Lung (tissue), 12 donors: ENCODE measurements around the gene ANP32B. TPM values are rescaled to one million over a fixed set of nuclear protein-coding genes. Genes with fewer than 3 reads are reported as not detected.

Experiments
- ATAC-seq: fragments of 200-7000 bp; cut with Tn5 transposase; one replicate; pipeline ENCODE4 v1.9.1; 2020; ENCODE audit warnings: moderate number of reproducible peaks; ENCODE audit not compliant: insufficient read depth, low FRiP score
- DNase-seq, 3 donors: peaks; one replicate each; pipeline ENCODE4 v3.0.0-alpha.2; 2013 to 2017
- H3K27ac ChIP-seq, 2 donors: one replicate each; pipeline ENCODE4 v1.5.1; 2013; ENCODE audit warnings: mild to moderate bottlenecking in 2 of 2, moderate library complexity in 2 of 2, control low read depth in 1 of 2, inconsistent platforms in 1 of 2, low read depth in 1 of 2, low read length in 1 of 2
- H3K27me3 ChIP-seq, 3 donors: one replicate each; pipeline ENCODE4 v1.5.1; 2013; ENCODE audit warnings: low read length in 2 of 3; ENCODE audit not compliant: control insufficient read depth in 3 of 3, insufficient read depth in 3 of 3
- H3K36me3 ChIP-seq, 4 donors: one replicate each; pipeline ENCODE4 v1.5.1; 2013; ENCODE audit warnings: low read length in 4 of 4, mild to moderate bottlenecking in 1 of 4, moderate library complexity in 1 of 4; ENCODE audit not compliant: control insufficient read depth in 4 of 4, insufficient read depth in 4 of 4
- H3K4me1 ChIP-seq, 5 donors: one replicate each; pipeline ENCODE4 v1.5.1; 2013; ENCODE audit warnings: low read length in 5 of 5, mild to moderate bottlenecking in 2 of 5, moderate library complexity in 1 of 5; ENCODE audit not compliant: control insufficient read depth in 5 of 5, insufficient read depth in 5 of 5
- H3K4me3 ChIP-seq: one replicate; pipeline ENCODE4 v1.5.1; 2013; ENCODE audit warnings: mild to moderate bottlenecking, control low read depth, moderate library complexity
- H3K9ac ChIP-seq, 2 donors: one replicate each; pipeline ENCODE4 v1.5.1; 2013; ENCODE audit warnings: low read length in 2 of 2, control low read depth in 1 of 2; ENCODE audit not compliant: insufficient read depth in 1 of 2
- H3K9me3 ChIP-seq, 4 donors: one replicate each; pipeline ENCODE4 v1.5.1; 2013; ENCODE audit warnings: low read length in 3 of 4, mild to moderate bottlenecking in 1 of 4, moderate library complexity in 1 of 4; ENCODE audit not compliant: control insufficient read depth in 4 of 4, insufficient read depth in 3 of 4
- WGBS, 2 donors: extraction: QIAGEN DNeasy Blood & Tissue Kit; methylation state at CpG; one replicate each; pipeline ENCODE4 v1.1.7; 2013; 5-methylcytosine and 5-hydroxymethylcytosine counted together
- polyA plus RNA-seq, 2 donors: library from polyadenylated mRNA; stranded (reverse); fragments of 200-250 nt; gene quantifications; one replicate each; pipeline ENCODE4 v1.2.1, GENCODE V29; 2013
- total RNA-seq, 2 donors: library from RNA; depleted of rRNA in 1 of 2; stranded (reverse); fragments of >200 nt in 1 of 2; gene quantifications; one replicate each; pipeline ENCODE4 v1.2.1, GENCODE V29; 2014 to 2021
- TF ChIP-seq, protein P1 (sequence below): IDR thresholded peaks from 2 replicates; pipeline ENCODE4 v1.5.1; 2012; ENCODE audit warnings: mild to moderate bottlenecking; ENCODE audit errors: control extremely low read depth, extremely low read depth
- donor health status: control.
- donor health status: control.
- donor health status: Bipolar disorder and iron deficiency.
- donor health status: healthy.
- donor health status: DM: yes; HTN: yes; CAD: no.

The ANP32B gene
- total and polyA plus RNA-seq, 4 donors: 45.4 to 152 (median 103) TPM

- TF ChIP-seq, protein P1, sequence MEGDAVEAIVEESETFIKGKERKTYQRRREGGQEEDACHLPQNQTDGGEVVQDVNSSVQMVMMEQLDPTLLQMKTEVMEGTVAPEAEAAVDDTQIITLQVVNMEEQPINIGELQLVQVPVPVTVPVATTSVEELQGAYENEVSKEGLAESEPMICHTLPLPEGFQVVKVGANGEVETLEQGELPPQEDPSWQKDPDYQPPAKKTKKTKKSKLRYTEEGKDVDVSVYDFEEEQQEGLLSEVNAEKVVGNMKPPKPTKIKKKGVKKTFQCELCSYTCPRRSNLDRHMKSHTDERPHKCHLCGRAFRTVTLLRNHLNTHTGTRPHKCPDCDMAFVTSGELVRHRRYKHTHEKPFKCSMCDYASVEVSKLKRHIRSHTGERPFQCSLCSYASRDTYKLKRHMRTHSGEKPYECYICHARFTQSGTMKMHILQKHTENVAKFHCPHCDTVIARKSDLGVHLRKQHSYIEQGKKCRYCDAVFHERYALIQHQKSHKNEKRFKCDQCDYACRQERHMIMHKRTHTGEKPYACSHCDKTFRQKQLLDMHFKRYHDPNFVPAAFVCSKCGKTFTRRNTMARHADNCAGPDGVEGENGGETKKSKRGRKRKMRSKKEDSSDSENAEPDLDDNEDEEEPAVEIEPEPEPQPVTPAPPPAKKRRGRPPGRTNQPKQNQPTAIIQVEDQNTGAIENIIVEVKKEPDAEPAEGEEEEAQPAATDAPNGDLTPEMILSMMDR: no peak
- peaks cover 22 to 52% (median 50%) of the 10 kb centered on the region in 4 donors for H3K36me3 ChIP-seq
- no peak for DNase-seq
Observed at GRCh38 chr9:98007251-98007928, 24.2 kb downstream of the ANP32B start.

GRCh38 chr9:98008764-98009163, 25.6 kb downstream of the ANP32B start:
- no peak overlapping the region for H3K27ac ChIP-seq
- no peak overlapping the region for H3K9ac ChIP-seq
- H3K27me3 ChIP-seq: no peaks in the 10 kb centered on the region
- ATAC-seq (no peak), DNase-seq (no peak)
- H3K4me3 ChIP-seq: no peak overlapping the region
- WGBS, 2 donors: 82 to 87% methylated on average over 3 of the region's 3 CpGs
- H3K9me3 ChIP-seq: no peaks in the 10 kb centered on the region
- TF ChIP-seq, protein P1: no peak
- peaks cover 0 to 5% (median 0%) of the 10 kb centered on the region in 5 donors for H3K4me1 ChIP-seq
- H3K36me3 ChIP-seq: peaks cover 26 to 62% (median 58%) of the 10 kb centered on the region in 4 donors

More at GRCh38 chr9:98007251-98007928, 24.2 kb downstream of the ANP32B start:
- ATAC-seq: no peak
- Histone ChIP-seq H3K4me1 (peaks cover 0 to 5% (median 0%) of the 10 kb centered on the region in 5 donors), H3K9ac (no peak overlapping the region), H3K27ac (no peak overlapping the region), H3K27me3 (no peaks in the 10 kb centered on the region), H3K4me3 (no peak overlapping the region), H3K9me3 (no peaks in the 10 kb centered on the region)
- 80 to 83% methylated on average over 13 of the region's 13 CpGs for WGBS, 2 donors

DNA sequence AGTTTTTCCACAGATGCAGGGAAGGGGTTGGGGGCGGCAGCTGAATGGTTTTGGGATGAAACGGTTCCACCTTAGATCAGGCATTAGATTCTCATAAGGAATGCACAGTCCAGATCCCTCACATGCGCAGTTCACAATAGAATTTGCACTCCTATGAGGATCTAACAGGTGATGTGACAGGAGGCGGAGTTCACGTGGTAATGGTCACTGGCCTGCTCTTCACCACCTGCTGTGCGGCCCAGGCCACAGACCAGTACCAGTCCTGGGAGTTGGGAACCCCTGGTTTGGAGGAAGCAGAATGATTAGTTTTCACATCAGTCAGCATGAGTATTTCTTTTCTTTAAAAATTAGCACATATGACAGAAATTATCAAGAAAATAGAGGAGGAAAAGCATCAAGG, 26.3 kb downstream of the ANP32B start:
- DNase-seq (no peak), ATAC-seq (no peak)
- H3K4me1 ChIP-seq: peaks cover 0 to 5% (median 0%) of the 10 kb centered on the region in 5 donors
- H3K36me3 ChIP-seq: peaks cover 26 to 64% (median 59%) of the 10 kb centered on the region in 4 donors
- TF ChIP-seq, protein P1: no peak
- WGBS, 2 donors: 93% methylated on average over 6 of the region's 6 CpGs
- H3K9ac ChIP-seq: no peak overlapping the region
- no peak overlapping the region for H3K4me3 ChIP-seq
- H3K9me3 ChIP-seq: no peaks in the 10 kb centered on the region
- no peak overlapping the region for H3K27ac ChIP-seq
- H3K27me3 ChIP-seq: no peaks in the 10 kb centered on the region
